ENCODE data around the gene PWP1.

- TF ChIP-seq CTCF (IDR thresholded peaks at IDR 0.05) (no peak), EZH2 (IDR thresholded peaks at IDR 0.05) (no peak), EZH2phosphoT487 (IDR thresholded peaks at IDR 0.05) (no peak)
These were observed 46.8 kb downstream of the PWP1 start for GRCh38 chr12:107732365-107732764.
